HCT116 (cell line): ENCODE data around the gene CNTN5. TPM values are rescaled to one million over a fixed set of nuclear protein-coding genes. Genes with fewer than 3 reads are reported as not detected.

Experiments
- ATAC-seq: fragments of 200-7000 bp; cut with Tn5 transposase; 2 replicates; pipeline ENCODE4 v1.9.1; 2020; ENCODE audit warnings: mild to moderate bottlenecking, moderate library complexity
- BruUV-seq: library from RNA; stranded (reverse); fragments of 400-500 nt; replicated peaks from 2 replicates; lab custom pipeline; 2021; lab: Mats Ljungman, UMichigan
- CTCF ChIA-PET: fragments of 300-600 bp; sonication (Branson Sonifier 250); formaldehyde crosslinking; loops from one replicate; lab custom pipeline; 2021; ENCODE audit warnings: antibody characterized with exemption; lab: Charles Lee
- POLR2A ChIA-PET: fragments of 300-600, 350-600 bp; sonication (Branson Sonifier 250); formaldehyde crosslinking; loops from one replicate; lab custom pipeline; 2021; ENCODE audit warnings: antibody characterized with exemption; lab: Charles Lee
- RAD21 ChIA-PET, 2 experiments: fragments of 300-600 bp; sonication (Branson Sonifier 250); formaldehyde crosslinking; loops; one replicate each; lab custom pipeline; 2023; ENCODE audit warnings: low total read pairs in 2 of 2; ENCODE audit not compliant: uncharacterized antibody in 2 of 2, unreplicated experiment in 2 of 2, low non-redundant PET in 1 of 2; lab: Charles Lee
- DNase-seq: peaks from one replicate; pipeline ENCODE4 v3.0.0-alpha.2; 2010; ENCODE audit warnings: low read depth, low spot score
- H2AFZ ChIP-seq: fragments of 200-600 bp; shearing (Covaris generic), sonication (generic); 2 replicates; pipeline ENCODE4 v1.6.1; 2017; ENCODE audit warnings: low read depth, mixed run types, mixed read lengths, antibody characterized with exemption, low read length; ENCODE audit not compliant: poor library complexity, severe bottlenecking
- H3K27ac ChIP-seq: 2 replicates; pipeline ENCODE4 v1.5.1; 2012; ENCODE audit warnings: low read depth, low read length
- H3K27me3 ChIP-seq: fragments of 200-600 bp; sonication (generic); 2 replicates; pipeline ENCODE4 v1.6.1; 2016; ENCODE audit warnings: mixed run types, low read length, mixed read lengths; ENCODE audit not compliant: insufficient read depth
- H3K36me3 ChIP-seq, 2 experiments: fragments of 200-500 bp in 1 of 2; fragments of 200-600 bp in 1 of 2; sonication (Bioruptor generic) in 1 of 2; sonication (generic) in 1 of 2; 2 replicates each; pipeline versions ENCODE4 v1.5.1 to v1.6.1; 2014 to 2016; ENCODE audit warnings: low read length in 2 of 2, inconsistent platforms in 1 of 2, mixed read lengths in 1 of 2, mixed run types in 1 of 2; ENCODE audit not compliant: insufficient read depth in 2 of 2, control insufficient read depth in 1 of 2
- H3K4me1 ChIP-seq, 2 experiments: fragments of 200-600 bp in 1 of 2; sonication (generic) in 1 of 2; 2 replicates each; pipeline versions ENCODE4 v1.5.1 to v1.6.1; 2012 to 2017; ENCODE audit warnings: low read length in 2 of 2, inconsistent platforms in 1 of 2, mild to moderate bottlenecking in 1 of 2, mixed read lengths in 1 of 2, mixed run types in 1 of 2, moderate library complexity in 1 of 2; ENCODE audit not compliant: insufficient read depth in 2 of 2, control insufficient read depth in 1 of 2
- H3K4me2 ChIP-seq: fragments of 200-600 bp; sonication (generic); 2 replicates; pipeline ENCODE4 v1.6.1; 2017; ENCODE audit warnings: mixed run types, low read length, mixed read lengths
- H3K4me3 ChIP-seq, 2 experiments: fragments of 200-600 bp in 1 of 2; sonication (generic) in 1 of 2; replicated peaks in 1 of 2; 2 replicates each; pipeline ENCODE4 v1.5.1; 2011 to 2016; ENCODE audit warnings: low read length in 2 of 2, control low read depth in 1 of 2, low read depth in 1 of 2, mild to moderate bottlenecking in 1 of 2, mixed read lengths in 1 of 2, mixed run types in 1 of 2
- H3K79me2 ChIP-seq: fragments of 200-600 bp; sonication (generic); 2 replicates; pipeline ENCODE4 v1.6.1; 2017; ENCODE audit warnings: mild to moderate bottlenecking, mixed run types, low read length, moderate library complexity, mixed read lengths; ENCODE audit not compliant: insufficient read depth
- H3K9ac ChIP-seq: fragments of 200-600 bp; sonication (generic); 2 replicates; pipeline ENCODE4 v1.6.1; 2016; ENCODE audit warnings: low read length, mixed read lengths
- H3K9me2 ChIP-seq: fragments of 200-600 bp; sonication (generic), shearing (Covaris generic); 2 replicates; pipeline ENCODE4 v1.6.1; 2017; ENCODE audit warnings: mixed run types, mild to moderate bottlenecking, moderate library complexity; ENCODE audit not compliant: insufficient read depth
- H3K9me3 ChIP-seq, 2 experiments: fragments of 200-500 bp in 1 of 2; fragments of 200-600 bp in 1 of 2; sonication (Bioruptor generic) in 1 of 2; sonication (generic) in 1 of 2; 2 replicates each; pipeline ENCODE4 v1.6.1; 2014 to 2017; ENCODE audit warnings: low read length in 2 of 2, mixed read lengths in 2 of 2, inconsistent platforms in 1 of 2, low read depth in 1 of 2, mild to moderate bottlenecking in 1 of 2, mixed run types in 1 of 2, moderate library complexity in 1 of 2; ENCODE audit not compliant: control insufficient read depth in 1 of 2, insufficient read depth in 1 of 2
- H4K20me1 ChIP-seq: fragments of 200-600 bp; sonication (generic), shearing (Covaris generic); 2 replicates; pipeline ENCODE4 v1.6.1; 2017; ENCODE audit warnings: mixed run types, mild to moderate bottlenecking, moderate library complexity; ENCODE audit not compliant: insufficient read depth
- ELF1 ChIP-seq: IDR thresholded peaks from 2 replicates; pipeline ENCODE4 v1.6.1; 2012; ENCODE audit warnings: low read depth, borderline replicate concordance
- EZH2 ChIP-seq: fragments of 200-600 bp; sonication (generic); IDR thresholded peaks from 2 replicates; pipeline ENCODE4 v1.6.1; 2017; ENCODE audit warnings: antibody characterized with exemption, mixed run types
- EZH2phosphoT487 ChIP-seq: fragments of 200-600 bp; IDR thresholded peaks from 2 replicates; pipeline ENCODE4 v1.6.1; 2018; ENCODE audit warnings: antibody characterized with exemption, borderline replicate concordance
- FOSL1 ChIP-seq: IDR thresholded peaks from 2 replicates; pipeline ENCODE4 v1.6.1; 2012; ENCODE audit warnings: low read depth
- JUND ChIP-seq: IDR thresholded peaks from 2 replicates; pipeline ENCODE4 v1.6.1; 2012
- POLR2A ChIP-seq: IDR thresholded peaks from 2 replicates; pipeline ENCODE4 v1.7.0; 2011; ENCODE audit warnings: borderline replicate concordance; ENCODE audit not compliant: insufficient read depth, insufficient read length; ENCODE audit errors: extremely low read depth
- RAD21 ChIP-seq: IDR thresholded peaks from 2 replicates; pipeline ENCODE4 v1.6.1; 2012; ENCODE audit warnings: low read depth, mild to moderate bottlenecking
- SIN3A ChIP-seq: IDR thresholded peaks from 2 replicates; pipeline ENCODE4 v1.6.1; 2012; ENCODE audit warnings: low read depth
- SRF ChIP-seq: IDR thresholded peaks from 2 replicates; pipeline ENCODE4 v1.6.1; 2012; ENCODE audit warnings: low read depth
- TCF7L2 ChIP-seq: IDR thresholded peaks from 2 replicates; pipeline ENCODE4 v1.7.0; 2011; ENCODE audit warnings: borderline replicate concordance, inconsistent platforms; ENCODE audit not compliant: insufficient read depth, insufficient read length; ENCODE audit errors: extremely low read depth
- ZFX ChIP-seq: fragments of 450-650 bp; IDR thresholded peaks from 2 replicates; pipeline ENCODE4 v1.6.1; 2017
- ZNF274 ChIP-seq: fragments of 200-500 bp; sonication (Bioruptor generic); IDR thresholded peaks from 2 replicates; pipeline ENCODE4 v1.6.1; 2014; ENCODE audit warnings: mild to moderate bottlenecking, low read depth, low read length, inconsistent platforms
- intact Hi-C: fragments of 100-400 bp; cut with micrococcal nuclease; formaldehyde crosslinking; loops from 2 replicates; pipeline ENCODE4 v1.10.0; 2022
- total RNA-seq: library from RNA; stranded (reverse); gene quantifications from one replicate; pipeline ENCODE4 v1.2.1, GENCODE V29; 2021; ENCODE audit not compliant: unreplicated experiment
- TF ChIP-seq, protein P1 (sequence below): IDR thresholded peaks from 2 replicates; pipeline ENCODE4 v1.6.1; 2012; ENCODE audit warnings: low read depth
- TF ChIP-seq, protein P2 (sequence below): IDR thresholded peaks from 2 replicates; pipeline ENCODE4 v1.6.1; 2012
- TF ChIP-seq, protein P3 (sequence below): IDR thresholded peaks from 2 replicates; pipeline ENCODE4 v1.6.1; 2012
- TF ChIP-seq, protein P4 (sequence below): IDR thresholded peaks from 2 replicates; pipeline ENCODE4 v1.6.1; 2011; ENCODE audit warnings: mild to moderate bottlenecking, low read length, moderate library complexity; ENCODE audit not compliant: insufficient replicate concordance; ENCODE audit errors: extremely low read depth

Gene CNTN5
- total RNA-seq, 1 experiment from 2014 or later, result not detected

DNA sequence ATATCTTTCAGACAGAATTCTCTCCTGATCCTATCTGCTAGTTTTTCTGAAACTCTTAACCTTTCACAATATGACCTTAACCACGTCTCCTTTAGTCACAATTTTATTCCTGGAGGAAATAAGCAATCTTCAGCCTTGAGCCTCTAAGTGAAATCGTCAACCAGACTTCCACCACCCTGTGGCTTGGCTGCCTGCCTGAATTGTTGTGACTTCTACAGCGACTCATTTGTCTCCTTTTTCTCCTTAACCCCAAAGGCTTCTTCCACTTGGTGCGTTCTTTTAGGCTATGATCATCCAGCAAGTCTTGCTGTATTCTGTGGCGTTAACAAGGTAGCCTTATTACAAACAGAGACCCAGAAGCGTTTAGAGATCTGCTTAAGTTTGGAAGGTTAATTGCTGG lies 1131.2 kb downstream of the CNTN5 start:
- no peak overlapping the region for H2AFZ ChIP-seq
- no peak overlapping the region for H3K27ac ChIP-seq
- no peaks in the 10 kb centered on the region for H4K20me1 ChIP-seq
- H3K4me3 ChIP-seq, result no peak overlapping the region
- DNase-seq (no peak), ATAC-seq (no peak)
- CTCF ChIA-PET, result no interaction called here
- H3K9ac ChIP-seq, result no peak overlapping the region
- H3K4me2 ChIP-seq, result no peak overlapping the region
- POLR2A ChIA-PET, result no interaction called here
- H3K27me3 ChIP-seq, result no peaks in the 10 kb centered on the region
- H3K79me2 ChIP-seq, result no peaks in the 10 kb centered on the region
- peaks cover 4% of the 10 kb centered on the region in 2 experiments; a peak in 1 of 4 replicates for H3K9me3 ChIP-seq
- intact Hi-C loops, result no loop called here
- TF ChIP-seq RAD21, result no peak
- TF ChIP-seq, protein P1, sequence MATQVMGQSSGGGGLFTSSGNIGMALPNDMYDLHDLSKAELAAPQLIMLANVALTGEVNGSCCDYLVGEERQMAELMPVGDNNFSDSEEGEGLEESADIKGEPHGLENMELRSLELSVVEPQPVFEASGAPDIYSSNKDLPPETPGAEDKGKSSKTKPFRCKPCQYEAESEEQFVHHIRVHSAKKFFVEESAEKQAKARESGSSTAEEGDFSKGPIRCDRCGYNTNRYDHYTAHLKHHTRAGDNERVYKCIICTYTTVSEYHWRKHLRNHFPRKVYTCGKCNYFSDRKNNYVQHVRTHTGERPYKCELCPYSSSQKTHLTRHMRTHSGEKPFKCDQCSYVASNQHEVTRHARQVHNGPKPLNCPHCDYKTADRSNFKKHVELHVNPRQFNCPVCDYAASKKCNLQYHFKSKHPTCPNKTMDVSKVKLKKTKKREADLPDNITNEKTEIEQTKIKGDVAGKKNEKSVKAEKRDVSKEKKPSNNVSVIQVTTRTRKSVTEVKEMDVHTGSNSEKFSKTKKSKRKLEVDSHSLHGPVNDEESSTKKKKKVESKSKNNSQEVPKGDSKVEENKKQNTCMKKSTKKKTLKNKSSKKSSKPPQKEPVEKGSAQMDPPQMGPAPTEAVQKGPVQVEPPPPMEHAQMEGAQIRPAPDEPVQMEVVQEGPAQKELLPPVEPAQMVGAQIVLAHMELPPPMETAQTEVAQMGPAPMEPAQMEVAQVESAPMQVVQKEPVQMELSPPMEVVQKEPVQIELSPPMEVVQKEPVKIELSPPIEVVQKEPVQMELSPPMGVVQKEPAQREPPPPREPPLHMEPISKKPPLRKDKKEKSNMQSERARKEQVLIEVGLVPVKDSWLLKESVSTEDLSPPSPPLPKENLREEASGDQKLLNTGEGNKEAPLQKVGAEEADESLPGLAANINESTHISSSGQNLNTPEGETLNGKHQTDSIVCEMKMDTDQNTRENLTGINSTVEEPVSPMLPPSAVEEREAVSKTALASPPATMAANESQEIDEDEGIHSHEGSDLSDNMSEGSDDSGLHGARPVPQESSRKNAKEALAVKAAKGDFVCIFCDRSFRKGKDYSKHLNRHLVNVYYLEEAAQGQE, result no peak
- no peak for TF ChIP-seq ELF1
- no peak for TF ChIP-seq EZH2phosphoT487
- TF ChIP-seq SRF, result no peak
- no peaks in the 10 kb centered on the region for H3K36me3 ChIP-seq
- no TSS peak for BruUV-seq
- RAD21 ChIA-PET, result no interaction called here
- H3K4me1 ChIP-seq, result no peaks in the 10 kb centered on the region
- no peaks in the 10 kb centered on the region for H3K9me2 ChIP-seq

DNA sequence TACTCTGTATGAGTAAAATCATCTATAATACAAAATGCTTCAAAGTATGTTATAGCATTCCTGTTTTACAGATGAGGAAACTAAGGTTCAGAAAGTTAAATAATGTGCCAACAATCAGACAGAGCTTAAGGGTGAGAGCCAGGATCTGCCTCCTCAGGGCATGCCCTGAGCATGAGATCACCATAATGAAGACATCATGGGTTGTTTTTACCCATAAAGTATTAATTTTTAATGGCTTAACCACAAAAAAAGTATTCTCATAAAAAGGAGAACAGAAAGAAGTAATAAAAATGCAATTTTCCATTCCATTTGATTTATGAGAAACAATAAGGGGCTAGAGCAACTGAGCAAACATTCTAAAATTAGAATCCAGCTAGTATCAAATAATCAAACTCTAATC lies 1132.0 kb downstream of the CNTN5 start:
- BruUV-seq, result no TSS peak
- no peak overlapping the region for H3K4me2 ChIP-seq
- H3K36me3 ChIP-seq, result no peaks in the 10 kb centered on the region
- CTCF ChIA-PET, result no interaction called here
- no peaks in the 10 kb centered on the region for H3K27me3 ChIP-seq
- POLR2A ChIA-PET, result no interaction called here
- H3K4me1 ChIP-seq, result no peaks in the 10 kb centered on the region
- 0 out of 4 replicates have a peak, but pooled peaks cover 0 to 4% of the 10 kb centered on the region in 2 experiments for H3K9me3 ChIP-seq
- H3K9ac ChIP-seq, result no peak overlapping the region
- H3K9me2 ChIP-seq, result no peaks in the 10 kb centered on the region
- no peak for ATAC-seq
- H3K79me2 ChIP-seq, result no peaks in the 10 kb centered on the region
- H2AFZ ChIP-seq, result no peak overlapping the region
- intact Hi-C loops, result no loop called here
- no peaks in the 10 kb centered on the region for H4K20me1 ChIP-seq
- no peak overlapping the region for H3K4me3 ChIP-seq
- RAD21 ChIA-PET, result no interaction called here
- H3K27ac ChIP-seq, result no peak overlapping the region
- DNase-seq, result no peak
- TF ChIP-seq TCF7L2 (no peak), POLR2A (no peak), SRF (no peak), ZNF274 (no peak), FOSL1 (no peak), ZFX (no peak), SIN3A (no peak), JUND (no peak), EZH2 (no peak)
- TF ChIP-seq, protein P2, sequence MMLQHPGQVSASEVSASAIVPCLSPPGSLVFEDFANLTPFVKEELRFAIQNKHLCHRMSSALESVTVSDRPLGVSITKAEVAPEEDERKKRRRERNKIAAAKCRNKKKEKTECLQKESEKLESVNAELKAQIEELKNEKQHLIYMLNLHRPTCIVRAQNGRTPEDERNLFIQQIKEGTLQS, result no peak
- TF ChIP-seq, protein P3, sequence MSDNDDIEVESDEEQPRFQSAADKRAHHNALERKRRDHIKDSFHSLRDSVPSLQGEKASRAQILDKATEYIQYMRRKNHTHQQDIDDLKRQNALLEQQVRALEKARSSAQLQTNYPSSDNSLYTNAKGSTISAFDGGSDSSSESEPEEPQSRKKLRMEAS, result no peak
- TF ChIP-seq, protein P4, sequence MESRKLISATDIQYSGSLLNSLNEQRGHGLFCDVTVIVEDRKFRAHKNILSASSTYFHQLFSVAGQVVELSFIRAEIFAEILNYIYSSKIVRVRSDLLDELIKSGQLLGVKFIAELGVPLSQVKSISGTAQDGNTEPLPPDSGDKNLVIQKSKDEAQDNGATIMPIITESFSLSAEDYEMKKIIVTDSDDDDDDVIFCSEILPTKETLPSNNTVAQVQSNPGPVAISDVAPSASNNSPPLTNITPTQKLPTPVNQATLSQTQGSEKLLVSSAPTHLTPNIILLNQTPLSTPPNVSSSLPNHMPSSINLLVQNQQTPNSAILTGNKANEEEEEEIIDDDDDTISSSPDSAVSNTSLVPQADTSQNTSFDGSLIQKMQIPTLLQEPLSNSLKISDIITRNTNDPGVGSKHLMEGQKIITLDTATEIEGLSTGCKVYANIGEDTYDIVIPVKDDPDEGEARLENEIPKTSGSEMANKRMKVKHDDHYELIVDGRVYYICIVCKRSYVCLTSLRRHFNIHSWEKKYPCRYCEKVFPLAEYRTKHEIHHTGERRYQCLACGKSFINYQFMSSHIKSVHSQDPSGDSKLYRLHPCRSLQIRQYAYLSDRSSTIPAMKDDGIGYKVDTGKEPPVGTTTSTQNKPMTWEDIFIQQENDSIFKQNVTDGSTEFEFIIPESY, result no peak
